Peyer's patch (tissue), 4 donors: ENCODE results near the gene CDA. TPM values are rescaled to one million over a fixed set of nuclear protein-coding genes. Genes with fewer than 3 reads are reported as not detected.
"Not testable (repeated sequence)": the region's sequence is repeated elsewhere in the genome, so short reads cannot be mapped to it uniquely, and the experiment has no call there.

Source experiments
- DNase-seq, 3 donors: peaks; one replicate each; pipeline ENCODE4 v3.0.0-alpha.2; 2017 to 2019
- H3K27ac ChIP-seq, 4 donors: fragments of 200-600 bp; sonication (generic); one replicate each; pipeline ENCODE4 v1.5.1; 2016 to 2019
- H3K27me3 ChIP-seq, 2 donors: fragments of 200-600 bp; sonication (generic); one replicate each; pipeline ENCODE4 v1.5.1; 2019
- H3K36me3 ChIP-seq, 3 donors: fragments of 200-600 bp; sonication (generic); one replicate each; pipeline ENCODE4 v1.5.1; 2016 to 2019
- H3K4me1 ChIP-seq, 4 donors: fragments of 200-600 bp; sonication (generic); one replicate each; pipeline ENCODE4 v1.5.1; 2016 to 2019
- H3K4me3 ChIP-seq, 4 donors: fragments of 200-600 bp; sonication (generic); 1 replicate in 3 of 4; 2 replicates in 1 of 4; pipeline ENCODE4 v1.5.1; 2016 to 2019; ENCODE audit warnings: mild to moderate bottlenecking in 1 of 4
- H3K9me3 ChIP-seq, 4 donors: fragments of 200-600 bp; sonication (generic); one replicate each; pipeline ENCODE4 v1.5.1; 2016 to 2019; ENCODE audit warnings: mild to moderate bottlenecking in 1 of 4
- CTCF ChIP-seq, 6 experiments: fragments of 450-650 bp in 4 of 6; fragments of 200-600 bp in 2 of 6; sonication (generic) in 1 of 6; IDR thresholded peaks; one replicate each; pipeline ENCODE4 v1.5.1; 2017 to 2019; ENCODE audit warnings: antibody characterized with exemption in 6 of 6, mild to moderate bottlenecking in 3 of 6, moderate library complexity in 1 of 6
- POLR2A ChIP-seq, 2 donors: fragments of 450-650 bp; IDR thresholded peaks; one replicate each; pipeline ENCODE4 v1.5.1; 2017; ENCODE audit warnings: antibody characterized with exemption in 2 of 2, mild to moderate bottlenecking in 2 of 2, moderate library complexity in 2 of 2
- total RNA-seq, 4 donors: library from RNA; depleted of rRNA; stranded (reverse); fragments of >200 nt; gene quantifications; one replicate each; pipeline ENCODE4 v1.1.0, GENCODE V29; 2016

Gene CDA
- total RNA-seq, 4 donors from 2014 or later = 33.9 to 47.1 (median 39.1) TPM; not detected in 1

- no peaks in the 10 kb centered on the region for H3K27me3 ChIP-seq
- H3K36me3 ChIP-seq = no peaks in the 10 kb centered on the region
- peaks cover 0 to 7% (median 0%) of the 10 kb centered on the region in 4 donors for H3K4me1 ChIP-seq
- H3K9me3 ChIP-seq = no peaks in the 10 kb centered on the region
- DNase-seq = no peak
- peak overlapping the region in 2 of 4 donors; percentile 57 to 77 for H3K27ac ChIP-seq
- no peak overlapping the region for H3K4me3 ChIP-seq
- TF ChIP-seq CTCF (IDR thresholded peaks at IDR 0.05) = no peak
- TF ChIP-seq POLR2A (IDR thresholded peaks at IDR 0.05) = no peak
These were observed 15.8 kb downstream of the CDA start for GRCh38 chr1:20604678-20605077.

GRCh38 chr1:20606801-20607570, 18.1 kb downstream of the CDA start:
- H3K9me3 ChIP-seq, H3K27me3 ChIP-seq, DNase-seq, H3K4me3 ChIP-seq, H3K36me3 ChIP-seq, H3K27ac ChIP-seq, H3K4me1 ChIP-seq: not testable (repeated sequence)

- H3K4me1 ChIP-seq = peaks cover 0 to 17% (median 0%) of the 10 kb centered on the region in 4 donors
- TF ChIP-seq CTCF (IDR thresholded peaks at IDR 0.05) = no peak
- TF ChIP-seq POLR2A (IDR thresholded peaks at IDR 0.05) = no peak
These were observed 20.6 kb downstream of the CDA start for GRCh38 chr1:20609541-20609940.

GRCh38 chr1:20610970-20611369, 22.1 kb downstream of the CDA start:
- no peak overlapping the region for H3K4me3 ChIP-seq
- peaks cover 0 to 13% (median 0%) of the 10 kb centered on the region in 4 donors for H3K4me1 ChIP-seq
- peak overlapping the region in 1 of 4 donors; percentile 28 for H3K27ac ChIP-seq
- no peaks in the 10 kb centered on the region for H3K27me3 ChIP-seq
- TF ChIP-seq CTCF (IDR thresholded peaks at IDR 0.05) = no peak
- TF ChIP-seq POLR2A (IDR thresholded peaks at IDR 0.05) = no peak
- H3K9me3 ChIP-seq = no peaks in the 10 kb centered on the region
- no peak for DNase-seq
- H3K36me3 ChIP-seq = no peaks in the 10 kb centered on the region

More at GRCh38 chr1:20609541-20609940, 20.6 kb downstream of the CDA start:
- Histone ChIP-seq H3K27ac (no peak overlapping the region), H3K9me3 (no peaks in the 10 kb centered on the region), H3K36me3 (no peaks in the 10 kb centered on the region), H3K27me3 (no peaks in the 10 kb centered on the region), H3K4me3 (no peak overlapping the region)
- no peak for DNase-seq

- Histone ChIP-seq H3K36me3 (no peaks in the 10 kb centered on the region), H3K4me1 (peaks cover 0 to 13% (median 0%) of the 10 kb centered on the region in 4 donors), H3K4me3 (no peak overlapping the region), H3K27ac (no peak overlapping the region), H3K27me3 (no peaks in the 10 kb centered on the region), H3K9me3 (no peaks in the 10 kb centered on the region)
- TF ChIP-seq POLR2A (IDR thresholded peaks at IDR 0.05) (no peak), CTCF (IDR thresholded peaks at IDR 0.05) (no peak)
- DNase-seq = no peak
These were observed 22.8 kb downstream of the CDA start for GRCh38 chr1:20611652-20612051.

- DNase-seq = peak in 2 of 3 donors; percentile 56 to 59
- Histone ChIP-seq H3K4me1 (peaks cover 0 to 13% (median 0%) of the 10 kb centered on the region in 4 donors), H3K27me3 (no peaks in the 10 kb centered on the region), H3K36me3 (no peaks in the 10 kb centered on the region), H3K9me3 (no peaks in the 10 kb centered on the region), H3K27ac (no peak overlapping the region), H3K4me3 (no peak overlapping the region)
- TF ChIP-seq POLR2A (IDR thresholded peaks at IDR 0.05) (no peak), CTCF (IDR thresholded peaks at IDR 0.05) (no peak)
These were observed 23.4 kb downstream of the CDA start for GRCh38 chr1:20612221-20612746.
